ENCODE results near the gene EIF5A. TPM values are rescaled to one million over a fixed set of nuclear protein-coding genes. Genes with fewer than 3 reads are reported as not detected.

Gene EIF5A
- total RNA-seq = 847 and 859 TPM in 2 replicates
- 650 and 689 TPM in 2 replicates for polyA plus RNA-seq
- 764 and 866 TPM in 2 replicates for polyA plus RNA-seq (2011; cell fraction: cytosol; rRNA removed)
- polyA plus RNA-seq (2011; cell fraction: nucleus; rRNA removed) = 384 and 464 TPM in 2 replicates
- polyA plus RNA-seq (2012) = 811 and 879 TPM in 2 replicates
- polyA minus RNA-seq = 616 and 772 TPM in 2 replicates
- polyA minus RNA-seq (2011; cell fraction: cytosol; rRNA and poly(A)+ RNA removed) = 697 TPM
- polyA minus RNA-seq (2011; cell fraction: nucleus; rRNA and poly(A)+ RNA removed) = 124 and 157 TPM in 2 replicates
- percentile 96 among the genes with signal in this experiment for Bru-seq, nascent RNA
- BruChase-seq, experiment 1, labeled RNA remaining after a 6-hour chase = percentile 99 among the genes with signal in this experiment
- BruChase-seq, experiment 2, labeled RNA remaining after a 2-hour chase = percentile 98 among the genes with signal in this experiment
- long read RNA-seq, transcript EIF5A-208 (6 exons, 1,089 nt) = minor isoform, 13 of 2,596 reads
- long read RNA-seq, transcript EIF5A-205 (6 exons, 1,271 nt) = minor isoform, 124 of 2,596 reads
- long read RNA-seq, transcript EIF5A-202 (6 exons, 1,511 nt) = major isoform, 2,326 of 2,596 reads
- long read RNA-seq, partial matches to known transcripts = 95 of 2,596 reads
- long read RNA-seq, other reads (novel, unspliced or antisense) = 29 of 2,596 reads

DNA sequence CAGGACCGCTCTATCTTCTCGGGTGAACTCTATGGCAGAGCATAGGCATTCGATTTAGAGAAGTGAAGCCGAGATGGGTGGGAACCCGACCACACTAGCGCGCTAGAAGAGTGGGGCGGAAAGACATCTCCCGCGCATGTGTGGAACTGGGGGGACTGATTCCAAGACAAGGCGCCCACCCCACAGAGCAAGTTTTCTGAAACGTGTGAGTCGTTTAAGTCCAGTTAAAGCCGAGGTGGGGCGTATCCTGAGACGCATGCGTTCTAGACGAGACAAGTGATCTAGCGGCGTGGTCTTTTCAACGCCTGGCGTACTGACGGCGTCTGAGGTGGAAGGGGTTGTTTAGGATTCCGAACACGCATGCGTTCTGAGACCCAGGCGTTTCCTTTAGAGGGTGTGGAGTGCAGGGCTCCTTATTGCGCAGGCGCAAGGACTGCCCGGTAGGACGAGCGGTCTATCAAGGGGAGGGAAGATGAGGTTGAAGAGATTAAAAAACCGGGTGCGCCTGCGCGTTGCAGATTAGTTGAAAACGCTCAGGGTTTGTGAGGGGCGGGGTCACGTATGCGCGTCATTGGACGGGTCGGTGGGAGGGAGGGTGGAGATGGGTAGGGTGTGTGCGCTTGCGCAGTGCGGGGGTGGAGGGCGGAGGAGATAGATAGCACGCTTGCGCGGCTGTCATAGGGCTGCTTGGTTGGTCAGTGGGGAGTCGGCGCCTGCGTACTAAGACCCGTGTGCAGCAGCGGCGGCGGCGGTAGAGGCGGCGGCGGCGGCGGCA lies at the start of gene EIF5A:
TSS of gene EIF5A (plus strand) at position 718 of the 775 bp plus-strand sequence. CDS start 2,008 bp downstream, outside the sequence.
- TF ChIP-seq POLR2A (IDR thresholded peaks at IDR 0.05; ENCODE audit: low read depth, low read length) = peak; percentile 83
- peak; percentile 79 for TF ChIP-seq POLR2AphosphoS5 (IDR thresholded peaks at IDR 0.05; ENCODE audit: insufficient read depth, low read depth, low read length)
- no peak for TF ChIP-seq GATA2 (IDR thresholded peaks at IDR 0.05; ENCODE audit: insufficient read depth, insufficient read length, low read depth, low read length)
- no peak for TF ChIP-seq JUN (IDR thresholded peaks at IDR 0.05; ENCODE audit: borderline replicate concordance, insufficient read depth, insufficient read length, low read depth)
- peak; percentile 32 for TF ChIP-seq MAX (IDR thresholded peaks at IDR 0.05; ENCODE audit: insufficient read depth, insufficient read length)
- no peak for TF ChIP-seq EZH2 (IDR thresholded peaks at IDR 0.05; ENCODE audit: borderline replicate concordance, low read depth, low read length, severe bottlenecking)
- TF ChIP-seq, protein P1, sequence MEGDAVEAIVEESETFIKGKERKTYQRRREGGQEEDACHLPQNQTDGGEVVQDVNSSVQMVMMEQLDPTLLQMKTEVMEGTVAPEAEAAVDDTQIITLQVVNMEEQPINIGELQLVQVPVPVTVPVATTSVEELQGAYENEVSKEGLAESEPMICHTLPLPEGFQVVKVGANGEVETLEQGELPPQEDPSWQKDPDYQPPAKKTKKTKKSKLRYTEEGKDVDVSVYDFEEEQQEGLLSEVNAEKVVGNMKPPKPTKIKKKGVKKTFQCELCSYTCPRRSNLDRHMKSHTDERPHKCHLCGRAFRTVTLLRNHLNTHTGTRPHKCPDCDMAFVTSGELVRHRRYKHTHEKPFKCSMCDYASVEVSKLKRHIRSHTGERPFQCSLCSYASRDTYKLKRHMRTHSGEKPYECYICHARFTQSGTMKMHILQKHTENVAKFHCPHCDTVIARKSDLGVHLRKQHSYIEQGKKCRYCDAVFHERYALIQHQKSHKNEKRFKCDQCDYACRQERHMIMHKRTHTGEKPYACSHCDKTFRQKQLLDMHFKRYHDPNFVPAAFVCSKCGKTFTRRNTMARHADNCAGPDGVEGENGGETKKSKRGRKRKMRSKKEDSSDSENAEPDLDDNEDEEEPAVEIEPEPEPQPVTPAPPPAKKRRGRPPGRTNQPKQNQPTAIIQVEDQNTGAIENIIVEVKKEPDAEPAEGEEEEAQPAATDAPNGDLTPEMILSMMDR (IDR thresholded peaks at IDR 0.05; ENCODE audit: extremely low read depth in 1 of 2, insufficient read depth in 1 of 2, low read depth in 1 of 2, low read length in 2 of 2) = no peak
- no peak for TF ChIP-seq MYC (IDR thresholded peaks at IDR 0.05; ENCODE audit: low read depth, low read length)
- no peak for TF ChIP-seq FOS (IDR thresholded peaks at IDR 0.05; ENCODE audit: borderline replicate concordance, insufficient read depth, low read length)
- intact Hi-C loops (cut with micrococcal nuclease) (loop anchor here (2.0 kb wide), 1 partner anchor 92 kb away; no protein-coding TSS in a partner anchor), dilution Hi-C loops (cut with MboI; ENCODE audit: extremely low pct_ligation_motif_present, low sequenced_read_pairs) (no loop called here)
- Histone ChIP-seq H3K9ac (replicated peaks; ENCODE audit: extremely low read depth, insufficient read depth, low read length) (peak within 1 kb of the TSS; percentile 97), H3K4me1 (ENCODE audit: control insufficient read depth, extremely low read depth, insufficient read depth, low read length) (peaks cover 12% of the 10 kb centered on the region), H3K79me2 (ENCODE audit: control insufficient read depth, insufficient read depth, low read length) (peaks cover 43% of the 10 kb centered on the region), H4K20me1 (replicated peaks; ENCODE audit: control insufficient read depth, extremely low read depth, insufficient read depth, low read length) (peaks cover 4% of the 10 kb centered on the region), H3K4me2 (ENCODE audit: insufficient read depth, low read length) (peak within 1 kb of the TSS; percentile 80), H3K9me1 (replicated peaks; ENCODE audit: control insufficient read depth, extremely low read depth, insufficient read depth, low read length) (no peaks in the 10 kb centered on the region), H2AFZ (ENCODE audit: low read depth, low read length) (peak within 1 kb of the TSS; percentile 53), H3K36me3 (ENCODE audit: control insufficient read depth in 2 of 2, extremely low read depth in 1 of 2, insufficient read depth in 2 of 2, low read length in 2 of 2) (peaks cover 22% of the 10 kb centered on the region in 2 experiments), H3K4me3 (replicated peaks in 1 of 3; ENCODE audit: insufficient read depth in 1 of 3, low read depth in 1 of 3, low read length in 3 of 3) (peak within 1 kb of the TSS; percentile 71 to 93 (median 87)), H3K27me3 (ENCODE audit: control insufficient read depth in 2 of 2, insufficient read depth in 2 of 2, low read length in 2 of 2) (no peaks in the 10 kb centered on the region), H3K27ac (ENCODE audit: insufficient read depth, low read depth, low read length) (peak within 1 kb of the TSS; percentile 83), H3K9me3 (replicated peaks; ENCODE audit: control insufficient read depth, insufficient read depth, low read length) (no peaks in the 10 kb centered on the region)
- DNase-seq (ENCODE audit: low read depth, low spot score) (peak; percentile 100), FAIRE-seq (peak; percentile 99)
- POLR2A ChIA-PET = no interaction called here
- CTCF ChIA-PET = no interaction called here
- BruUV-seq (replicated peaks) = TSS peak; percentile 47

Measured in endothelial cell of umbilical vein (primary cell).